OCI-LY3 (cell line): ENCODE data around the gene PKD1.
"Not testable (repeated sequence)": the region's sequence is repeated elsewhere in the genome, so short reads cannot be mapped to it uniquely, and the experiment has no call there.

Source experiments
- CTCF ChIP-seq: fragments of 200-600, 300-600 bp; sonication (generic); IDR thresholded peaks from 2 replicates; pipeline ENCODE4 v1.5.1; 2014; ENCODE audit warnings: antibody characterized with exemption, low read length, low read depth
- EZH2phosphoT487 ChIP-seq: fragments of 200-600 bp; shearing (Covaris generic); IDR thresholded peaks from 2 replicates; pipeline ENCODE4 v1.6.1; 2018; ENCODE audit warnings: antibody characterized with exemption, mixed run types, low read depth

GRCh38 chr16:2135071-2135470 is 627 bp downstream of the PKD1 start:
- TF ChIP-seq CTCF, EZH2phosphoT487: not testable (repeated sequence)
